Skeletal muscle cell (primary cell): ENCODE measurements around the gene SASH1.

Experiments used
- DNase-seq: peaks from one replicate; pipeline ENCODE4 v3.0.0-alpha.2; 2010; ENCODE audit warnings: low read depth
- H3K4me3 ChIP-seq: 2 replicates; pipeline ENCODE4 v1.5.1; 2011; ENCODE audit warnings: low read depth, mild to moderate bottlenecking, control low read depth, low read length, moderate library complexity

SASH1 gene

DNA sequence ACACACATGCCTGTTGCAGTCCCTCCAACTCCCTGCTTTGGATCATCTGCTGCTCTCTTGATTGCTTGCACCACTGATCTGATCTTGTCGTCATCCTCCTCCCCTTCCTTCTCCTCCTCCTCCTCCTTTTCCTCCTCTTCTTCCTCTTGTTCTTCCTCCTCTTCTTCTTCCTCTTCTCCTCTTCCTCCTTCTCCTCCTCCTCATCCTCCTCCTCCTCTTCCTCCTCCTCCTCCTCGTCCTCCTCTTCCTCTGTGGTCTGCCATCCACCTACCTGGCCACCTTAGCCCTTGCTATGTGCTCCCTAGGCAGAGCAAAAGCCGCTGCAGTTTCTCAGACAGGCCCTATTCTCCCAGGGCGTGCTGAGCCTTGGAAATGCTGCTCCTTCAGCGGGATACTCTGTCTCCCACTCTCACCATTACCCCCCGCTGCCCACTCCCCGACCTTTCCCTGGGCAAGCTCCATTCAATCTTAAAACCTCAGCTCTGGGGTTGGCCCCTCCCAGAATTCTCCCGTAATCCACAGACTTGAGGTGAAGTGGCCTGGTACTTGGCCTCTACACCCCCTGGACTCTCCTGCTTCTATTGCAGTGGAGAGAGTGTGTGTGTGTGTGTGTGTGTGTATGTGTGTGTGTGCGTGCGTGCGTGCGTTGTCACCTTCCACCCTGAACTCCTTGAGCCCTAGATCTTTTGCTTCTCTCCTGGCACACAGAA lies 105.0 kb downstream of the SASH1 start:
- H3K4me3 ChIP-seq: no peak overlapping the region
- DNase-seq: no peak

- no peak for DNase-seq
- H3K4me3 ChIP-seq: no peak overlapping the region
Measured at GRCh38 chr6:148448369-148449012, 105.9 kb downstream of the SASH1 start.

DNA sequence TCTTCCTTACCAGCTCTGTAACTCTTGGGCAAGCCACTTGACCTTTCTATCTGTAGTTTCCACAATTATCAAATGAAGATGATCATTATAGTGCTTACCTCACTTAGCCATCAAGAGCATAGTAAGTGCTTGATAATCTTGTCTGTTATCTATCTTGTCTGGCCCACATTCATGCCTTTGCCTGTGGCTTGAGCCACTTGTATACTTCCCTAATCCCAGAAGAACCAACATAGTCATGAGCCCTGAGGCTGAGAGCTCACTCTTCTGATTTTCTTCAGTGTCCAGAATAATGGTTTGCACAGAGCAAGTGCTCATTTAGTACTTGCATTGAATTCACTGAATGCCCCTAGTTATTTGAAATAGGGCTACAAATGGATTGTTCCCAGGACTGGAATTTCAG lies 108.2 kb downstream of the SASH1 start:
- no peak for DNase-seq
- H3K4me3 ChIP-seq: no peak overlapping the region

GRCh38 chr6:148451690-148452089 lies 109.1 kb downstream of the SASH1 start:
- no peak for DNase-seq
- no peak overlapping the region for H3K4me3 ChIP-seq

DNA sequence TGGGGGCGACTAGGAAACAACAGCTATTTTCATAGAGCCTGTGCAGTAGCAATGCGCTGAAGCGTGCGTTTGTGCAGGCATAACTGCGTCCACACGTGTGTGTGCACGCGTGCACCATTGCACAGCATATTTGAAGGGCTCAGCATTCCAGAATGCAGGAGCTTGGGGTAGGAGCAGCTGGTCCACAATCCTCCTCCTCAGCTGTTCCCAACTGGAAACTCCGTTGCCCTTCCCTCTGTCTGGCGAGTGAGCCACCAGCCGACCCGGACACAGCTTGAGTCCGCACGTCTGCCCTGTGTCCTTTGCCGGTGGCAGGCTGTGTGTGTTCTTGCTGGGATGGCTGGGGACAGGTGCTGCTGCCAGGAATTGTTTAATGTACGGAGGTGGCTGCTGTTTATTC lies 110.2 kb downstream of the SASH1 start:
- no peak overlapping the region for H3K4me3 ChIP-seq
- peak; percentile 27 for DNase-seq

- no peak overlapping the region for H3K4me3 ChIP-seq
- no peak for DNase-seq
Measured at GRCh38 chr6:148453906-148454305, 111.3 kb downstream of the SASH1 start.

DNA sequence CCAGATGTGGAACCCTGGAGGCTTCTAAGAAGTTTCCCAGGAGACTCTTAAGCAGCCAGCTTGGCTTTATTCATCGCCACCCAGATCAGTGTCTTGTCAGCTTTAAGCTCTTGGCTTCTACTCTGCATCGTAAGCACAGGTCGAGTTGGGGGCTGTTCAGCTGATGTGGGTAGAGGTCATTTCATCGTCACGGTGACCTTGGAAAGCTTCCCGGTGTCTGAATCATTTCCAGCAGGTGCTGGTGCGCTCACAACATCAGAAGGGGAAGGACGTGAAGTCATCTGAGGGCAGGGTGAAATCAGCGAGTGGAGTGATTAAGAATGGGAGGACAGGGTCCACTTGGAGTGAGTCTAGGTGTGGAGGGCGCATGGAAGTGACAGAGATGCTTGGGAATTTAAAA lies 112.6 kb downstream of the SASH1 start:
- DNase-seq: peak; percentile 78
- no peak overlapping the region for H3K4me3 ChIP-seq

DNA sequence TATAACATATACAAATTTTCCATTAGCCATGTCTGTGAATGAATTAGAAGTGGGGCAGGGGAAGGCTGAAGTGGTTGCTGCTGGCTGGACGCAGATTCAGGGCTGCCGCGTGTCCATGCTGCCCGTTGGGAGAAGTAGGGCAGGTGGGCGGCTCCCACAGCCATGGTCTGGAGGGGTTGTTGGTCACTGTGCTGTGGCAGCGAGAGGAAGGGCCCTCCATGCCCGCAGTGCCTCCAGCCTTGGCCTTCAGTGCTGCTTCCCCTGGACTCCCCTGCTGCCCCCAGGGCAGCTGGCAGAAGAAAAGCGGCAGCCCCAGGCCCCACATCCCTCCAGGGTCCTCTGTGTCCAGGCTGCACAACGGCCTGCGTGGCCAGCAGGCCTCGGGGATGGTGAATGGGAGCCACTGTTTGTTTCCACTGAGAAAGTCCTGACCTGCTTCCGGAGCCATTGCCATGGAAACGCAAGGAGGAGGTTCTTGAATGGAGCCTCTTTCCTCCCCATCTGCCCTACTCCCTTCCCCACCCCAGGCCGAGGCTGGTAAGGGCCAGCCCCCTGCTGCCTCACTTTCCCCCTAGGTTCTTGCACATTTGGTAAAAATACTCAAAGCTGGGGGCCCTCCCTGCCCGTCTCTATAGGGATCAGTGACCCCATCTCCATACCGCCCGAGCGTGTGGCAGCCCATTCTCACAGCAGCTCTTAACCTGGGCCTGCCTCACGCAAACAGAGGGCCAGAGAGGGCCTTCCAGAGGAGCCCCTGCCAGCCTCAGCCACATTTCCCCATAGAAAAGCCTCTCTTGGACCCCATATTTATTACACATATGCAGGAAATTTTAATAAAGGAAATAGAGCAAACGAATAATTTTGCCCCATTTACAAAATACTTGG lies 113.3 kb downstream of the SASH1 start:
- H3K4me3 ChIP-seq: no peak overlapping the region
- DNase-seq: no peak

- no peak overlapping the region for H3K4me3 ChIP-seq
- no peak for DNase-seq
Measured at GRCh38 chr6:148457137-148457842, 114.7 kb downstream of the SASH1 start.

- no peak for DNase-seq
- H3K4me3 ChIP-seq: no peak overlapping the region
Measured at GRCh38 chr6:148457843-148458159, 115.2 kb downstream of the SASH1 start.

GRCh38 chr6:148459238-148459637 lies 116.6 kb downstream of the SASH1 start:
- no peak for DNase-seq

DNA sequence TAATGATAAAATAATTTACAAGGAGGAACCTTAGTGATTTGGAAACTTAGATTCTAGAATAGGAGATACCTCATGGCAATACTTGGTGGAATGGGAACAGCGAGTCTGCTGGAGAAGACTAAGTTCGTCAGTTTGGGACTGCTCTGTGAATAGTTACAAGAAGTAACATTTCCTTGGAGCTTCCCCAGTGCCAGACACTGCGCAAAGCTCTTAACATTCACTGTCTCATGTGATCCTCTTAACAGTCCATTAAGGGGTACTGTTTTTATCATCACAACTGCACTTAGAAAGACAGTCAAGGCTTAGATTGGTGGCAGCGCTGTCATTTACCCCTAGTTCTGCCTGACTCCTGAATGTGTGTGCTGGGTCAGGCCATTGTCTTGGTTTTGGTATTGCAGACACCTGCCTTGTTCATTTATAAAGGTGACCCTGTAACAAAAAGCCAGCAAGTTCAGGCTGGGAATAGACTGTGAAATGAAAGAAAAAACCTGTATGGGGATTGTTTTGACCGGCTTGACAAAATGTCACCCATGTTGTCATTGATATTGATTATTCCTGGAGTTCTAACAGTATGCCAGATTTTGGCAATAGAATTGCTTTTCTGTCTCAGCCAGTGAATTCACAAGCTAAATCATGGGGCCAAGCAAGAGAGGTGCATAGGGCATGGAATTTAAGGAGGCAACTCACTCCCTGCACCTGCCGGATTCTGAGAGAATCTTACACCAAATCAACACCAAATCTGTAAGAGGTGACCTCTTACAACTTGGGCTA lies 118.4 kb downstream of the SASH1 start:
- DNase-seq: no peak
- no peak overlapping the region for H3K4me3 ChIP-seq

More at GRCh38 chr6:148459238-148459637, 116.6 kb downstream of the SASH1 start:
- no peak overlapping the region for H3K4me3 ChIP-seq

DNA sequence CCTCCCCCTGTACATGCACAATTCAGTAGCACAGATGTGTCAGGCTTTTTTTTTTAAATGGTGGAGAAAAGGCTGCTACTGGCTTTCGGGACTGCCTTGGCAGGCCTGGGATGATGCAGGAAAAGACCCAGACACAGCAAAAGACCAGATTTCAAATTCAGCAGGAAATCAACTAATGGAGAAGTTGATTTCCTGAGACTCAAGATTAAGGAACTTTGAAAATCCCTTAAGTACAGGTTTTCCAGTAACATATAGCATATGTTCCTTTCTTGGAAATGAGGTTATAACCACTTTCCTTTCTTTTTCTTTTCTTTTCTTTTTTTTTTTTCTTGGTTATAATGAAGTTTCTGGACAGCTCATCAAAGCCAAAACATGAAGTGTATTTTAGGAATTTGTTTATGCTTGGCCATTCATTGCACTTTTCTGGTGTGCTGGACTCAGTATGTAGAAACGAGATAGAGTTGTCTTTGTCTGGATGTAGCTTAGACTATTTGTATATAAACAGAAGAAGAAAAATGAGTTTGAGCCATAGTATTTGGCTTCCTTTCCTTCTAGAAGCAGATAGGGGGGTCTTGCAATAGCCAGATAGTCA lies 119.4 kb downstream of the SASH1 start:
- no peak overlapping the region for H3K4me3 ChIP-seq
- DNase-seq: no peak

DNA sequence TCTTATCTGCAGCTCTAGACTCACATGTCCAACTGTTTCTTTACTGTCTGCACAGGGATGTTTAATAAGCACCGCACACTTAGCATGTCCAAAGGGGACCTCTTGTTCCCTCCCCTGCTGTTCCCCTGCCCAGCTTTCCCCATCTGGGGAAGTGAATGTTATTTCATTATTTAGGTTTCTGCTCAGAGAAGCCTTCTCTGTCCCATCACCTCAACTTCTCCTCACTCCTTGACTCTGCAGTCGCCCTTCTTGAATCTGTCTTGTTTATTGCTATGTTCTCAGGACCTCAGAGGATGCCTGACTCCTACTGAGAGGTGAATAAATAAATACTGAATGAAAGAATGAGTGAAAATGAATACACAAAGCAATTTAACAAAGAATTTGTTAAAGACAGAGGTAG lies 121.0 kb downstream of the SASH1 start:
- H3K4me3 ChIP-seq: no peak overlapping the region

DNA sequence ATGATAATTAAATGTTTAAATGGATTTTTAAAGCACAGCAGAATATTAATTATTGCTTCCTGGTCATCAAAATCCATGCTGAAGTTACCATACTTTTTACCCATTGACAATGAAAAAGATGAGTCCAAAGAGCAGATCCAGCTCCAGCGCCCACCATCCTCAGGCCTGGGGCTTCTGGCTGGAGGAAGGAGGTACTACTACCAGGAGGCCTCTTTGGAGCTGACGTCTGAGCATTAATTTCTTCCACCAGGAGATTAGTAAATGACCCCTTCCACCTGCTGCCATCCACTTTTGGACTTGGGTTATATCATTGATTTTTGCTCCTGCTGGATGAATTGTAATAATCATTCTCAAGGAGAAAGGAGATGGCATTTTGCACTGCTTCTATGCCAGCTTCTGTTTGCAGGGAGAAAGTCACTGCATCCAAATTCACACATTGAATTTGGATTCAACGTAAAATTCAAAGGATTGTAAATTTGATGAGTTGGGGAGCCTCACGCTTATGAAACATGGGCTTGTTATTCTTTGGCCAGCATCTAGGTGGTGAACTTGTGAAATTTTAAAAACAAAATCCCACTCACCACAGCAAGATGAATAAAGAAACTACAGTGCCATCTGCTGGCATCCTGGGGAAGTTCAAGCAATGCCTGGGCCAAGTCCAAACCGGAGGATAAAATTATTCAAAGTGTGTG lies 121.8 kb downstream of the SASH1 start:
- peak; percentile 36 for DNase-seq
- no peak overlapping the region for H3K4me3 ChIP-seq

More for the DNA sequence above, 121.0 kb downstream of the SASH1 start:
- no peak for DNase-seq

- no peak for DNase-seq
- no peak overlapping the region for H3K4me3 ChIP-seq
Measured at GRCh38 chr6:148465011-148465335, 122.3 kb downstream of the SASH1 start.

DNA sequence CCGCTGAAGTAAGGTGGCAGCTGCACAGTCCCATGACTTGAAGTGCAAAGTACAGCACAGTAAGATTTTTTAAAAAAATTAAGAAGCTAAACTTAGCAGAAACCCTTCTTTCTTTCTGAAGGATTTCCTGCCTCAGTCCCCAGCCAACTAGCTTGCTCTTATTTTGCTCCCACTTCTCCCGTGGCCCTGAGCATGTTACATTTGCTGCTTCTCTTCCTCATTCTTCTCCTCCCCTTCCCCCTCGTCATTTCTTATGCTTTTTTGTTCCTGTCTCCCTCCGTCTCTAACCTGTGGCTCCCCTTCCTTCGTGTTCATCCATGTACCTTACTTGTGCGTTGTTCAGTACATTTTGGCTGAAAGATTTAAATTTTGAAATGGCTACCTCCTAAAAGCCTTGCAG lies 123.0 kb downstream of the SASH1 start:
- no peak overlapping the region for H3K4me3 ChIP-seq
- DNase-seq: no peak

DNA sequence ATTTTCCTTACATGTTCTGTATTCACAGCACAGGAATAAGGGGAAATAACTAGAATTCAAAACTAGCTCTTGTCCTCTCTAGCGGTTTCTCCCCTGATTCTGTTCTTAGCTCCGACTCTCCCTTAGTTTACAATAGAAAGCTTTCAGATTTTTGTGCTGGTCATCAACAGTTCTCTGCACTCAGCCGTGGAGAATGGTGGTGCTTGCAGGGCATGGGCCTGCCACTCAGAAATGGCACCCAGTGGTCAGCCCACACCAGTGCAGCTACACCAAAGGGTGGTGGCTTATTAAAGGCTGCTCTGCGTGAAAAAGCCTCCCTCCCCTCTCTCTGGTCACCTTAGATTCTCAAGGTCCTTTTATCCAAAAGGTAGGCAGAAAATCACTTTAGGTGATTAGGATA lies 123.5 kb downstream of the SASH1 start:
- DNase-seq: no peak
- H3K4me3 ChIP-seq: no peak overlapping the region
